GM18526 (cell line): Measurements from ENCODE around the gene CDCP1.

ENCODE experiments used
- POLR2A ChIP-seq: IDR thresholded peaks from 3 replicates; pipeline ENCODE4 v1.6.1; 2011; ENCODE audit not compliant: insufficient read length; ENCODE audit errors: extremely low read depth

Gene CDCP1

DNA sequence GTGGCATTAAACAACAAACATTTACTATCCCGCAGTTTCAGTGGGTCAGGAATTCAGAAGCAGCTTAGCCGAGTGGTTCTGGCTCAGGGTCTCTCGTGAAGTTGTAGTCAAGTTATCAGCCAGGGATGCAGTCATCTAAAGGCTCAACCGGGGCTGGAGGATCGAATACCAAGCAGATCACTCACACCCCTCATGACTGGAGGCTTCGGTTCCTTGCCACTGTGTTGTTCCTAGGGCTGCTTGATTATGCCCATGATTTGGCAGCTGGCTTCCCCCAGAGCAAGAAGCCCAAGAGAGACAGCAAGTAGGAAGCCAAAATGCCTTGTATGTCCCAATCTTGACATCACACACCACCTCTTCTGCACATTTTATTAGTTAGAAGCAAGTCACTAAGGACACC, 33.9 kb upstream of the CDCP1 start:
- TF ChIP-seq POLR2A: no peak

DNA sequence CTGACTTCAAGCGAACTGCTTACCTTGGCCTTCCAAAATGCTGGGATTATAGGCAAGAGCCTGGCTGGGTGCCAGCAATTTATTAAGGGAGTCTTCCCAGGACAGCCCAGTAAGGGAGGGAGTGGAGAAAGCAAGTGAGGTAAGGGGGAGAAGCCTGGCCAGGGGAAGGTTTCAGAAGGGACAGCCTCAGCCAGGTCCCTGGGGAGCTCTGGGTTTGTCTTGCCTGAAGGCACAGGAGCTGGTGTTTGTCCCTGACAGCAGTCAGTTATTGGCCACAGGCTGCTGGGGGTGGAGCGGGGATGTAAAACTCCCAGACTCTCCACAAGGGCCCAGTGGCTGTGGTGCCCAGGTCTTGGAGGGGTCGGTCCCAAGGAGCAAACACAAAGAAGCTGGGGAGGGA, 33.0 kb upstream of the CDCP1 start:
- no peak for TF ChIP-seq POLR2A

GRCh38 chr3:45178183-45179023, 32.2 kb upstream of the CDCP1 start:
- TF ChIP-seq POLR2A: no peak

DNA sequence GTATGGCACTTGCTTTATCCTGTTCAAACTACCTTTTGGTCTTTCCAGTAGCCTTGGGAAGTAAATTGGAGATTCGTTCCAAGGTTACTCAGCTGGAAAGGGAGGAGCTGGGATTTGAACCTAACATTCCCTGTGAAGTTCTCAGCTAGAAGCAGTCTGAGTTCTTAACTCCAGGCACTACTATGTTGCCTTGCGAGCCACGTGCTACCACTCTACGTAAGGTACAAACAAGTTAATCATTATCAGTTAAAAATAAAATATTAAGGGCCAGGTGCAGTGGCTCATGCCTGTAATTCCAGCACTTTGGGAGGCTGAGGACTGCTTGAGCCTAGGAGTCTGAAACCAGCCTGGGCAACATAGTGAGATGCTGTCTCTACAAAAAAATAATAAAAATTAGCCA, 30.7 kb upstream of the CDCP1 start:
- TF ChIP-seq POLR2A: no peak

GRCh38 chr3:45174234-45174633, 28.1 kb upstream of the CDCP1 start:
- TF ChIP-seq POLR2A: no peak

DNA sequence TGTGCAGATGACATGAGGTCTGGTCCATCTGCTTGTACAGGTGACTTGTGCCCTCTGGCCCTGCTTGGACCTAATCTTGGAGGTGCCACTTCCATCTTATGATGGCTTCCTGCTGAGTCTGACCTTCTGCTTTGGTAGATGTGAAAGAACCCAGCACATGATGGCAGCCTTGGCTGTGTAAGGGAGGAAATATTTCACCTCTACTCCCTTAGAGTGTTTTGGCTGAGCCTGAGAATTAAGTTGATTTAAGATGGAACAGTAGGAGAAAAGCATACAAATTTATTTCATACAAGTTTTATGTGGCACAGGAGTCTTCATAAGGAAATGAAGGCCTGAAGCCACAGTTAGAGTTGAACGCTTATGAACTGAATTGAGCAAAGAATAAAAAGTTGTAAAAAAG, 27.6 kb upstream of the CDCP1 start:
- no peak for TF ChIP-seq POLR2A

GRCh38 chr3:45171283-45171682, 25.1 kb upstream of the CDCP1 start:
- TF ChIP-seq POLR2A: no peak

GRCh38 chr3:45170096-45170495, 23.9 kb upstream of the CDCP1 start:
- no peak for TF ChIP-seq POLR2A

GRCh38 chr3:45169125-45169904, 23.1 kb upstream of the CDCP1 start:
- no peak for TF ChIP-seq POLR2A

DNA sequence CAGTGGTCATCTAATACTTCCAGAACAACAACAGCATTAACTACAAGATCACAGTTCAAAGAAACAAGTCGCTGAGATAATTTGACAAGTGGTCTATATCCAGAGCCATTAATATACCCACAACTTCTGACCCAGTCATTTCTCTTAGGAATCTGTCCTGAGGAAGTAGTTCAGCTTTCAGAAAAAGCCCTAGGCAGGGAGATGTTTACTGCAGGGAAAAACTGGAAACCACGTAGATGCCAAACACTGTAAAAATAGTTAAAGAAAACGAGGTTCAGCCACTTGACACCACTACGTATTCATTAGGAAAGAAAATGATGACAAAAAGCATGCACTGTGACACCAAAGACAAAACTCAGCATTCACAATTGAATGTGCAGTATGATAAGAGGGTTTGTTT, 22.3 kb upstream of the CDCP1 start:
- no peak for TF ChIP-seq POLR2A

GRCh38 chr3:45167011-45167911, 21.1 kb upstream of the CDCP1 start:
- TF ChIP-seq POLR2A: peak; percentile 23

- no peak for TF ChIP-seq POLR2A
Observed at GRCh38 chr3:45166321-45166879, 20.2 kb upstream of the CDCP1 start.

DNA sequence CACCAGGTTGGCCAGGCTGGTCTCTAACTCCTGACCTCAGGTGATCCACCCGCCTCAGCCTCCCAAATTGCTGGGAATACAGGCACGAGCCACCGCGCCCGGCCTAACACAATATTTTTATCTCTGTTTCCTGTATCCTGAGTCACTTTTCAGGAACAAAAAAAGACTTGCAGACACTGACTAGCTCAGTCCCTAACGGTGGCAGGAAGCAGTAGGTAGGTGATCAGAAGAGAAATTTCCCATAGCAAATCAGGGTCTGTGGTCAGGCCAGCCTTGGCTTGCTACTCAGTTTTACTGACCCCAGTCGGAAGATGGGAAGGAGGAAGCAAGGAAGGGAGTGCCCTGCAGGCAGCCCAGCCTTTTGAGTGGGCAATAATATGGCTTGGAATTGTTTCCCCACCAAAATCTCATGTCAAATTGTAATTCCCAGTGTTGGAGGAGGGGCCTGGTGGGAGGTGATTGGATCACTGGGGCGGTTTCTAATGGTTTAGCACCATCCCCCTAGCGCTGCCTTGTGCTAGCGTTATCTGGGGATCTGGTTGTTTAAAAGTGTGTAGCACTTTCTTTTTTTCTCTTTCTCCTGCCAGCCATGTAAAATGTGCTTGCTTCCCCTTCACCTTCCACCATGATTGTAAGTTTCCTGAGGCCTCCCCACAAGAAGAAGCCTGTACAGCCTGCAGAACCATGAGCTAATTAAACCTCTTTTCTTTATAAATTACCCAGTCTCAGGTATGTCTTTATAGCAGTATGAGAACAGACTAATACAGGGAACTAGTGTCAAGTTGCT, 19.5 kb upstream of the CDCP1 start:
- TF ChIP-seq POLR2A: no peak

DNA sequence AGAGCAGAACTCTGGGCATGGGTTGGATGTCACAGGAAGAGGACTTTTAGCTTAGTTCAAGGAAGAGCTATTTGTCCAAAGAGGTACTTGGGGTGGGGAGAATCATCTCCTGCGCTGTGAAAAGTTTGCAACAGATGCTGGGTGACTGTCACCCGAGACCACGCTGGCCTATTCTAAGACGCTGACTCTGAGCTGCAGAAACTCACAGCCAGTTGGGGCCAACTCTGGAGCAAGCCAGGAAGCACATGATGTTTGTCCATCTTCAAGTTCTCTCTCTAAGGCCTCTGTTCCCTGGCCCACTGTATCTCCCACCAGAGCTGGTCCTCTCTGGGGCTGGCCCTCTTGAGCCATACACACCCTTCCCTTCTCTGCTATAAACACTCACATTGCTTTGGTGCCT, 17.9 kb upstream of the CDCP1 start:
- no peak for TF ChIP-seq POLR2A
